ENCODE measurements around the gene RAB6C.
"Not testable (repeated sequence)": the region's sequence is repeated elsewhere in the genome, so short reads cannot be mapped to it uniquely, and the experiment has no call there.

DNA sequence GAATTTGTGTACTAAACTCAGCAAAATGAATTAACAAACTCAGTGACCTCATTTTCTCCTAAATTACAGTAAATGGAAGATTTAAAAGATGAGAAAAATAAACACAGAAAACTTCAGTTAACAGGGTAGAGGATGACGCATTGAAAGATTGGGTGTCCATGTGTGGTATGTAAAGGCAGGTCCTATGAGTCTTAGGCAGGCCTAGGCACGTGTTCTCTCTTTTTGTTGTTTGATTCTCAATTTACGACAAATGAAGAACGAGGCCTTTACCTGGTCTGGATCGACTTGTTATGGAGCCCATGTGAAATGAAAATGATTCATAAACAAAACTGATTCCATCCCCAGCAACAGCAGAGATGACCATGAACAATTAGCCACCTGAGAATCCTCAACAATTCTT is 37.2 kb downstream of the RAB6C start:
- TF ChIP-seq, protein P1, sequence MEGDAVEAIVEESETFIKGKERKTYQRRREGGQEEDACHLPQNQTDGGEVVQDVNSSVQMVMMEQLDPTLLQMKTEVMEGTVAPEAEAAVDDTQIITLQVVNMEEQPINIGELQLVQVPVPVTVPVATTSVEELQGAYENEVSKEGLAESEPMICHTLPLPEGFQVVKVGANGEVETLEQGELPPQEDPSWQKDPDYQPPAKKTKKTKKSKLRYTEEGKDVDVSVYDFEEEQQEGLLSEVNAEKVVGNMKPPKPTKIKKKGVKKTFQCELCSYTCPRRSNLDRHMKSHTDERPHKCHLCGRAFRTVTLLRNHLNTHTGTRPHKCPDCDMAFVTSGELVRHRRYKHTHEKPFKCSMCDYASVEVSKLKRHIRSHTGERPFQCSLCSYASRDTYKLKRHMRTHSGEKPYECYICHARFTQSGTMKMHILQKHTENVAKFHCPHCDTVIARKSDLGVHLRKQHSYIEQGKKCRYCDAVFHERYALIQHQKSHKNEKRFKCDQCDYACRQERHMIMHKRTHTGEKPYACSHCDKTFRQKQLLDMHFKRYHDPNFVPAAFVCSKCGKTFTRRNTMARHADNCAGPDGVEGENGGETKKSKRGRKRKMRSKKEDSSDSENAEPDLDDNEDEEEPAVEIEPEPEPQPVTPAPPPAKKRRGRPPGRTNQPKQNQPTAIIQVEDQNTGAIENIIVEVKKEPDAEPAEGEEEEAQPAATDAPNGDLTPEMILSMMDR (IDR thresholded peaks at IDR 0.05): not testable (repeated sequence)
- not testable (repeated sequence) for TF ChIP-seq POLR2A (IDR thresholded peaks at IDR 0.05)

Data from testis (tissue), 2 donors.